EH (cell line): ENCODE data around the gene LMOD3.

Experiments used
- DNase-seq: peaks from one replicate; pipeline ENCODE4 v3.0.0-alpha.2; 2015; ENCODE audit warnings: low read depth

The LMOD3 gene

DNA sequence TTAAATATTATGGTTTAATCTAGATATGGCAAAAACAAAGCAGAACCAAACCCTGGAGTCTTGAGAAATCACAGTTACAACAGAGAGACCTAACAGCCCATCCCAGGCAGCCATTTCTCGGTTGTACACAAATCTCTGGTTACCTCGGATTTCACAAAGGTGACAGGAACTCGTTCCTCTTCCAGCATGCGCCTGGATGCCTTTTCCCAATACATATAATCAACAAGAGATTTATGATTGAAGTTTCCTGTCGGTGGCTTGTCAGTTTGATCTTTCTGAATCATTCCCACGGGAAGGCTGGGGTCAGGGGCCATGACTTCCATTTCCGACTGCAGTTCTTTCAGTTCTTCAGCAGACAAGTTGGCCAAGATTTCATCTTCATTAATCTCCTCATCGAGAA is 445 bp downstream of the LMOD3 start:
- no peak for DNase-seq

DNA sequence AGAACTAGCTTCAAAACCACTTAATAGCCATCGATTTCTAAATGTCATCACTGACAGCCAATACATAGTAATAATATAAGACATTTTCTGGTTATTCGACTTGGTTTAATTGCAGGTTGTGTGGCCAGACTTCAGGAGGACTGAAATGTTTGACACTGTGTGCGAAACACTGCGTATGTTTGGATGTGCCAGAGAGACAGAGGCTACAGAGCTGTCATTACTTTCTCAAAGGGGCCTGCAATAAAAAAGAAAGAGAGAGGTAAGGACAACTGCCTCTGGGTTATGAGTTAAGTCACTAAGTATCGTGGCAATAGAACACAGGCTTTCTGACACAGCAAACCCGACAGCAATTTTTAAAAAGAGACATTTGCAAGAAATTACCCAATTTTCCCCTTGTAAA is 882 bp downstream of the LMOD3 start:
- no peak for DNase-seq

- peak; percentile 66 for DNase-seq
These were observed 1.4 kb downstream of the LMOD3 start for GRCh38 chr3:69120879-69121464.

DNA sequence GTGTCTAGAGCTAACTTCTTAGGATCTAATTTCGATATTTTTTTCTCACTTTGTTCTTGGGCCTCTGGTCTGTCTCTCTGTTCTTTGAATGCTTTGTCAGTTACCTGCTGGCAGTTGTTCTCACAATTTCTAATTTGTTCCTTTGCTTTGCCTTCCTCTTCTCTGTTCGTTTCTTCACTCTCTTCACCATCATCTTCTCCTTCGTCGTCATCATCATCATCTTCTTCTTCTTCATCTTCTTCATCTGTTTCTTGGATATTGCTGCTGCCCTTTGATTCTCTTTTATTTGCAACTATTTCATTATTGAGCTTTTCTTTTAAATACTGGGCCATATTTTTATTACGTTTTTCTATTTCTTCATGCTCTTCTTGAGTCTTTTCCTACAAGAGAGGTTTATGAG is 2.7 kb downstream of the LMOD3 start:
- no peak for DNase-seq

- no peak for DNase-seq
These were observed 3.3 kb downstream of the LMOD3 start for GRCh38 chr3:69119138-69119537.

DNA sequence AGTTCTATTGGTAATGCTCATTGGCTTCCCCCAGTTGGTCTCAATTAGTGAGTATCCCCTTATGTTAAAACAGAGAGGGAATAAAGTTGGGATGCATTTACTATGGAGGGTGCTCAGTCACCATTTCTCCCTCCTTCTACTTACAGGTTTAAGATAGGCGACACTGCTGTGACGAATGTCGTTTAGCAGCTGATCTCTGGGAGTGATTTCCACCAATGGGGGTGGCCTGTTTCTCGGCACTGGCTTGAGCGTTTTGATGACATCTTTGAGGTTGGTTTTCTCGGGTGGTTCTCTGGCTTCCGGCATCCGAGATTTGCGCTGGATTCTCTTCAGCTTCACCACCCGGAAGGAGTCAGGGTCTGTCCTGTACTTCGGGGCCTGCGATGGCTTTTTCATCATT is 3.8 kb downstream of the LMOD3 start:
- no peak for DNase-seq

DNA sequence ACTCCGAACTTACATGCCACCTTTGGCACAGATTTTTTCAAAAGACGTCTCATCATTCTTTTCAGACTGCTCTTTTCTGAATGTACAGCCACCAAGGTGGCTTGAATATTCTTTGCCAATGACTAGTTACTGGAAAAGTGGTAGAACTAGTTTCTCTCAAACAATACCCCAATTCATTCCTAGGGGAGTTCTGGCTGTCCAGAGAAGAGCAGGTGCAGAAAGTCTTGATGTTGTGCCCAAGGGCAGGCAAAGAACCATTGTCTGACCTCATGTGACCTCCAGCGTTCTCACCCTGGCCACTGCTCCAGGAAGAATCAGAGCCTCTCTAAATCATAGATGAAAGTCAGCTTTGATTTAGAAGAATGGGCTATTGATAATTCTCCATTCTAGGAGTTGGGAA is 5.5 kb downstream of the LMOD3 start:
- DNase-seq: no peak

DNA sequence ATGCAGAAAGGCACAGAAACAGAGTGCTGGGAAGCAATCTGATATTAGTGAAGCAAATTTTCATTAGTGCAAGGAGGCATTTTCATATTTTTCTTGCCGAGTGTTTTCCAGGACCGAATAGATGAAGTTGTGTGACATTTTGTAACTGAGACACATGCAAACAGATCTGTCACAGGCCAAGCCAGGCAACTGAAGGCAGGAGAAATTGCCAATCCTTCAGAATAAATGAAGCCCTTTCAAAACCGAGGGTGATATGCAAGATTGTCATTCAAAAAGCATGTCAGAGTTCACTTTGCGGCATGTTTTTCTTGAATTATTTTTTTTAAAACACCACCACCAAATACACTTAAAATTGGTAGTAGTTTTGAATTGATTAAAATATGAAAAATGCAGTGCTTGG is 6.2 kb downstream of the LMOD3 start:
- no peak for DNase-seq

DNA sequence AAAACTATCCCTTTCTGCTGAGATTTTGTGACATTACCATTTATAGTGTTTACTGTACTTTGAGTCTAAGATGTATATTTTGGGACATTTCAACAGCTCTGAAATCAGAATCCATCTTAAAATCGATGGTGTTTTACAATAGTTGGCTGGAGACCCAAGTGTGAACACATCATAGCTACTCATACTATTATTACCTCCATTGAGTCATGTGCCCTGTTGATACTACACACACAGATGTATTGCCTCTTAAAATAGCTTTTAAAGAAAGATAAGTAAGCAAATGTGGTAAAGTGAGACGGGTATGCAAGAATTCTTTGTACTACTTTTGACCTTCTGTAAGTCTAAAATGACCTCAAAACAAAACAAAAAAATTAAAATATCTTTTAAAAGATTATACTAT is 6.7 kb downstream of the LMOD3 start:
- peak; percentile 28 for DNase-seq

DNA sequence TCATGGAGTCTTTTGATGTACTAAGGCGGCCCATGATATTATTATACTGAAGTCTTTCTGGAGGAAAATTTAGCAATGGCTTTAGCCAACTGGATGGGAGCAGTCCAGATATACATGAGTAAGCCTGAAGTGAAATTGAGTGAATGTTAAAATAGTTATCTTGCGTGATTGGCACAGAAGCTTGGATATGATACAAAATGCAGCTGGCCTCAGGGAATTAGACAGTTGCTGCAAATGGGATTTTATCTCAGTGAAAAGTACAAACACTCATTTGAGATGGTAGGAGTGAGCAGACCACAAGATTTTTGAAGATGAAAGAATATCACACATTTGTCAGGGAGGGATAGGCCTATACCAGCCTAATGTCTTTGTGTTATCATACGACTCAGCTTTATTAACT is 8.9 kb downstream of the LMOD3 start:
- no peak for DNase-seq

DNA sequence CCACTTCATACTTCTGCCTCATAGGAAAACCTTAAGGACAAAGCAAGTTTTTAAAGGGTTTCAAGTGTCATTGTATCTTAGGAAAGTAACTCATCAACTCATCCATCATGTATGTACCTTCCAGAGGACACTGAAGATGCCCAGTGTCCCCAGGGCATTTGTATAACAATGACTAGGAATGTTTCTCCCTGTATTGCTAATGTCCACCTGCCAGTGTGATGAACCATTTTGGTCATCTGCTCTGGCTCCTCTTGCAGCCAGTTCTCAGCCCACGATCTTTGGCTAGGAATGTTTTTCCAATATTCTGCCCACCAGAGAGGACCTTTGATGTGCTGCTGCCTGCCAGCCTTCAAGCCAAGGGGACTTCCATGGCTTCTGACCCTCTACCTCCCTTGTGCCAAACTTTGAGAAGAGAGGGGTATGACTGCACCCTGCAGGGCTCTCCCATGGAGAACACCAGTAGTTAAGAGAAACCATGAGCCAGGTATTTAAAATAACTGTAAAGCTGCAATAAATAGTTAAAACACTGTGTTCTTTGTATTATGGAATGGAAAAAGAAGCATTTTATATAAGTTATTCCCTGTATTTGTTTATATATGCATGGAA is 11.4 kb downstream of the LMOD3 start:
- no peak for DNase-seq

DNA sequence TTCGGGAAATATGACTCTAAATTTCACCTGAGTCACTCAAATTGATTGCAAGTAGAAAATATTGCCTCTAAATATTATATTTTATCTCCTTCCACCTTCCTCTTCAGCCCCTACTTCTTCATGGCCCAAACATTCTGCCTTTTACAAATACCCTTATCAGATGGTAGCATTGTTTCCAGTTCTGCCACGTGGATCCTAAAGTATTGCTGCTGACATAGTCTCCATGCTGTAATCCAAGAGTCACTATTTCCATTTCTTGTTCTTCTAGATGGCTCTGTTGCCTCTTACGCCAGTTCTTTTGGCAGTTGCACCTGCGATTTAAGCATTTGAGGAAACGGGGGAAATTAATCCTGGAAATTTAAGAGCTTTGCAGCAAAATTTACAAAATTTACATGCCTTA is 13.6 kb downstream of the LMOD3 start:
- no peak for DNase-seq

DNA sequence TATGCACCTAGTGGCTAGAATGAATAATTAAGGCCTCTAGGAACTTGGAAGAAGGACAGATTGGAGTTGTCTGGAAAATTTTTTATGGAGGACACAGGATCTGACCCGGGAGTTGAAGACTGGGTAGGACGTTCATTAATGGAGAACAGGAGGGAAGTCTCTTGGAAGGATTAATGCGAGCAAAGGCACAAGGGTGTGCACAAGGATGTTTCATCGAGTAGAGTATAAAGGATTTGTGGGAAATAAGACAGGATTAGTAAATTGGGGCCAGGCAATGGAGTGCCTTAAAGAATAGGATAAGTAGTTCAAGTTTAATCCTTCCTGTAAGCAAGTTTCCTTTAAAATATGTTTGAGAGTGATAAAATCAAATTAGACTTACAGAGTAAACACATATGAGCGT is 14.6 kb downstream of the LMOD3 start:
- no peak for DNase-seq

- DNase-seq: peak; percentile 59
These were observed 17.1 kb downstream of the LMOD3 start for GRCh38 chr3:69105320-69105719.

GRCh38 chr3:69104586-69104985 is 17.8 kb downstream of the LMOD3 start:
- DNase-seq: no peak

GRCh38 chr3:69103123-69103522 is 19.3 kb downstream of the LMOD3 start:
- no peak for DNase-seq

GRCh38 chr3:69102384-69102783 is 20.0 kb downstream of the LMOD3 start:
- no peak for DNase-seq

DNA sequence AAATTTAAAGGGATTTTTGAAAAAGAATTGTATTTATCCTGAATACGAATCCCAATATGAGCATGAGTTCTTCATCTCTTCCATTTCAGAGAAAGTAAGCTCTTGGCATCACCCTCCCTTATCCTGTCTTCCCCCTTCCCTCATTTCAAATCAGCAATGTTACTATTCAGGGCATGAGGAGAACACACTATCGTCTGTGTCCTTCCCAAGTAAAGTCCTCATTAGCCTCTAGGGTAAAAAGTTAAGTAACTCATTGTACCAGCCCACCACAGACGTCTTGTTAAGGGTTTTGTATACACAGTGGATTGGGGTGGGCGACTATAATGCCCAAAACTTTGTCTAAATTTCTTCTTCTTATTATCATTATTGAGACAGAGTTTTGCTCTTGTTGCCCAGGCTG is 22.8 kb downstream of the LMOD3 start:
- no peak for DNase-seq

- DNase-seq: no peak
These were observed 24.8 kb downstream of the LMOD3 start for GRCh38 chr3:69097407-69098086.

- DNase-seq: no peak
These were observed 26.1 kb downstream of the LMOD3 start for GRCh38 chr3:69096299-69096698.

- DNase-seq: no peak
These were observed 26.8 kb downstream of the LMOD3 start for GRCh38 chr3:69095636-69096035.

GRCh38 chr3:69094467-69095205 is 27.8 kb downstream of the LMOD3 start:
- DNase-seq: peak; percentile 74

DNA sequence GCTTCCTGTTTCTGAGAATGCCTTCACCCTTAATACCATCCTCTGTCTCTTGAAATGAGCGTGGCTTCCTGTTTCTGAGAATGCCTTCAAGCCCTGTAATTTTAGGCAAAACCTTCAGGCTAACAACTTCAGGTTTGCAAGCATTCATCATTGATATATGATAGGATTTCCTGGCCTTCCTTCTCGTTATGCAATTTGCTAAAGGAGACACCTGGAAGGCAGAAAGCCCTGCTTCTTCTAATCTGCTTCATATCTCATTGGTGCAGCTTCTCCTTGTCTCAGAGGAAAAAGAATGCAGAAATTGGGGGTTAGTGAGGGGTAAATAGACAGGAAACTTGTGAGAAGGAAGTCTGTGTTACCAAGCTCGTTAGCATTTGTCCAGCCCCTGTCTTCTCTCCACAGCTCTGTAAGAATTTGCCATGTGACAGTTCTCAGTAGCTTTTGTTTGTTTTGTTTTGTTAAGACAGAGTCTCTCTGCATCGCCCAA is 30.3 kb downstream of the LMOD3 start:
- DNase-seq: peak; percentile 41
